ENCODE data around the gene ZNF133.
"Not testable (repeated sequence)": the region's sequence is repeated elsewhere in the genome, so short reads cannot be mapped to it uniquely, and the experiment has no call there.

ZNF133 gene

GRCh38 chr20:18314786-18315406 is 26.6 kb downstream of the ZNF133 start:
- peaks cover 44% of the 10 kb centered on the region for H3K36me3 ChIP-seq (ENCODE audit: control insufficient read depth, insufficient read depth, low read length)
- 89 to 94% methylated on average over 8 of the region's 8 CpGs for WGBS, 2 experiments (ENCODE audit: insufficient coverage in 2 of 2)
- no peaks in the 10 kb centered on the region for H3K4me1 ChIP-seq (ENCODE audit: control insufficient read depth, insufficient read depth, low read length, poor library complexity, severe bottlenecking)

GRCh38 chr20:18316166-18316565 is 27.8 kb downstream of the ZNF133 start:
- no peaks in the 10 kb centered on the region for H3K9me3 ChIP-seq (ENCODE audit: control insufficient read depth, low read length)
- H3K4me1 ChIP-seq (ENCODE audit: control insufficient read depth, insufficient read depth, low read length, poor library complexity, severe bottlenecking) = no peaks in the 10 kb centered on the region
- H3K4me3 ChIP-seq (ENCODE audit: extremely low read depth, insufficient read depth, low read length, poor library complexity, severe bottlenecking) = no peak overlapping the region
- no peak overlapping the region for H3K27ac ChIP-seq (ENCODE audit: low read depth, low read length, severe bottlenecking)
- H3K36me3 ChIP-seq (ENCODE audit: control insufficient read depth, insufficient read depth, low read length) = peaks cover 44% of the 10 kb centered on the region
- 96 to 97% methylated on average over 10 to 13 of the region's 15 CpGs for WGBS, 2 experiments (ENCODE audit: insufficient coverage in 2 of 2)

More at GRCh38 chr20:18314786-18315406, 26.6 kb downstream of the ZNF133 start:
- H3K27ac ChIP-seq (ENCODE audit: low read depth, low read length, severe bottlenecking) = no peak overlapping the region
- H3K4me3 ChIP-seq (ENCODE audit: extremely low read depth, insufficient read depth, low read length, poor library complexity, severe bottlenecking) = no peak overlapping the region
- H3K9me3 ChIP-seq (ENCODE audit: control insufficient read depth, low read length) = no peaks in the 10 kb centered on the region

GRCh38 chr20:18321316-18321715 is 33.0 kb downstream of the ZNF133 start:
- H3K4me3 ChIP-seq (ENCODE audit: extremely low read depth, insufficient read depth, low read length, poor library complexity, severe bottlenecking) = no peak overlapping the region
- H3K27ac ChIP-seq (ENCODE audit: low read depth, low read length, severe bottlenecking) = no peak overlapping the region
- H3K4me1 ChIP-seq (ENCODE audit: control insufficient read depth, insufficient read depth, low read length, poor library complexity, severe bottlenecking) = no peaks in the 10 kb centered on the region
- H3K36me3 ChIP-seq (ENCODE audit: control insufficient read depth, insufficient read depth, low read length) = peaks cover 16% of the 10 kb centered on the region
- H3K9me3 ChIP-seq (ENCODE audit: control insufficient read depth, low read length) = no peaks in the 10 kb centered on the region

- 81 to 91% methylated on average over 5 to 7 of the region's 10 CpGs for WGBS, 2 experiments (ENCODE audit: insufficient coverage in 2 of 2)
Observed at GRCh38 chr20:18321976-18322950, 33.9 kb downstream of the ZNF133 start.

GRCh38 chr20:18323705-18324104 is 35.4 kb downstream of the ZNF133 start:
- H3K9me3 ChIP-seq (ENCODE audit: control insufficient read depth, low read length) = peaks cover 10% of the 10 kb centered on the region
- no peak overlapping the region for H3K4me3 ChIP-seq (ENCODE audit: extremely low read depth, insufficient read depth, low read length, poor library complexity, severe bottlenecking)
- H3K27ac ChIP-seq (ENCODE audit: low read depth, low read length, severe bottlenecking) = no peak overlapping the region
- peaks cover 5% of the 10 kb centered on the region for H3K36me3 ChIP-seq (ENCODE audit: control insufficient read depth, insufficient read depth, low read length)
- H3K4me1 ChIP-seq (ENCODE audit: control insufficient read depth, insufficient read depth, low read length, poor library complexity, severe bottlenecking) = no peaks in the 10 kb centered on the region
- WGBS, 2 experiments (ENCODE audit: insufficient coverage in 2 of 2) = 35 to 59% methylated on average over 3 of the region's 4 CpGs

More at GRCh38 chr20:18321976-18322950, 33.9 kb downstream of the ZNF133 start:
- Histone ChIP-seq H3K36me3 (ENCODE audit: control insufficient read depth, insufficient read depth, low read length) (peaks cover 13% of the 10 kb centered on the region), H3K4me3 (ENCODE audit: extremely low read depth, insufficient read depth, low read length, poor library complexity, severe bottlenecking) (no peak overlapping the region), H3K27ac (ENCODE audit: low read depth, low read length, severe bottlenecking) (no peak overlapping the region), H3K9me3 (ENCODE audit: control insufficient read depth, low read length) (peaks cover 1% of the 10 kb centered on the region), H3K4me1 (ENCODE audit: control insufficient read depth, insufficient read depth, low read length, poor library complexity, severe bottlenecking) (no peaks in the 10 kb centered on the region)

- no peaks in the 10 kb centered on the region for H3K4me1 ChIP-seq (ENCODE audit: control insufficient read depth, insufficient read depth, low read length, poor library complexity, severe bottlenecking)
- WGBS, 2 experiments (ENCODE audit: insufficient coverage in 2 of 2) = 83 to 100% methylated on average over 1 of the region's 3 CpGs
- no peak overlapping the region for H3K4me3 ChIP-seq (ENCODE audit: extremely low read depth, insufficient read depth, low read length, poor library complexity, severe bottlenecking)
- peaks cover 10% of the 10 kb centered on the region for H3K9me3 ChIP-seq (ENCODE audit: control insufficient read depth, low read length)
- no peaks in the 10 kb centered on the region for H3K36me3 ChIP-seq (ENCODE audit: control insufficient read depth, insufficient read depth, low read length)
- H3K27ac ChIP-seq (ENCODE audit: low read depth, low read length, severe bottlenecking) = no peak overlapping the region
Observed at GRCh38 chr20:18324596-18325089, 36.3 kb downstream of the ZNF133 start.

- WGBS, 2 experiments (ENCODE audit: insufficient coverage in 2 of 2) = no CpG with 5 or more reads among the region's 2 CpGs
- Histone ChIP-seq H3K4me3 (ENCODE audit: extremely low read depth, insufficient read depth, low read length, poor library complexity, severe bottlenecking) (no peak overlapping the region), H3K9me3 (ENCODE audit: control insufficient read depth, low read length) (peaks cover 19% of the 10 kb centered on the region), H3K36me3 (ENCODE audit: control insufficient read depth, insufficient read depth, low read length) (no peaks in the 10 kb centered on the region), H3K4me1 (ENCODE audit: control insufficient read depth, insufficient read depth, low read length, poor library complexity, severe bottlenecking) (no peaks in the 10 kb centered on the region), H3K27ac (ENCODE audit: low read depth, low read length, severe bottlenecking) (no peak overlapping the region)
Observed at GRCh38 chr20:18326990-18327389, 38.7 kb downstream of the ZNF133 start.

GRCh38 chr20:18331694-18332093 is 43.4 kb downstream of the ZNF133 start:
- WGBS, 2 experiments (ENCODE audit: insufficient coverage in 2 of 2) = no CpG with 5 or more reads among the region's 2 CpGs
- Histone ChIP-seq H3K4me3 (ENCODE audit: extremely low read depth, insufficient read depth, low read length, poor library complexity, severe bottlenecking) (no peak overlapping the region), H3K36me3 (ENCODE audit: control insufficient read depth, insufficient read depth, low read length) (no peaks in the 10 kb centered on the region), H3K9me3 (ENCODE audit: control insufficient read depth, low read length) (peaks cover 20% of the 10 kb centered on the region), H3K4me1 (ENCODE audit: control insufficient read depth, insufficient read depth, low read length, poor library complexity, severe bottlenecking) (no peaks in the 10 kb centered on the region), H3K27ac (ENCODE audit: low read depth, low read length, severe bottlenecking) (no peak overlapping the region)

- not testable (repeated sequence) for H3K4me1 ChIP-seq (ENCODE audit: control insufficient read depth, insufficient read depth, low read length, poor library complexity, severe bottlenecking); H3K36me3 ChIP-seq (ENCODE audit: control insufficient read depth, insufficient read depth, low read length); H3K9me3 ChIP-seq (ENCODE audit: control insufficient read depth, low read length); H3K4me3 ChIP-seq (ENCODE audit: extremely low read depth, insufficient read depth, low read length, poor library complexity, severe bottlenecking); H3K27ac ChIP-seq (ENCODE audit: low read depth, low read length, severe bottlenecking)
- 44 to 50% methylated on average over 2 of the region's 3 CpGs for WGBS, 2 experiments (ENCODE audit: insufficient coverage in 2 of 2)
Observed at GRCh38 chr20:18349749-18350148, 61.4 kb downstream of the ZNF133 start.

- no peaks in the 10 kb centered on the region for H3K4me1 ChIP-seq (ENCODE audit: control insufficient read depth, insufficient read depth, low read length, poor library complexity, severe bottlenecking)
- no peak overlapping the region for H3K27ac ChIP-seq (ENCODE audit: low read depth, low read length, severe bottlenecking)
- H3K36me3 ChIP-seq (ENCODE audit: control insufficient read depth, insufficient read depth, low read length) = no peaks in the 10 kb centered on the region
- no peaks in the 10 kb centered on the region for H3K9me3 ChIP-seq (ENCODE audit: control insufficient read depth, low read length)
- H3K4me3 ChIP-seq (ENCODE audit: extremely low read depth, insufficient read depth, low read length, poor library complexity, severe bottlenecking) = no peak overlapping the region
- WGBS, 2 experiments (ENCODE audit: insufficient coverage in 2 of 2) = no CpG with 5 or more reads among the region's 1 CpG
Observed at GRCh38 chr20:18359854-18360253, 71.5 kb downstream of the ZNF133 start.

Measured in mesodermal cell (in vitro differentiated cells).